Uterus (tissue), 2 donors: ENCODE measurements around the gene SSBP3.

Source experiments
- CTCF ChIP-seq, 4 experiments: fragments of 200-600 bp in 2 of 4; fragments of 450-650 bp in 2 of 4; sonication (generic) in 2 of 4; IDR thresholded peaks; one replicate each; pipeline ENCODE4 v1.5.1; 2016 to 2019; ENCODE audit warnings: antibody characterized with exemption in 4 of 4, mild to moderate bottlenecking in 2 of 4, moderate library complexity in 1 of 4
- POLR2A ChIP-seq, 2 donors: fragments of 450-650 bp; IDR thresholded peaks; one replicate each; pipeline ENCODE4 v1.6.1; 2016; ENCODE audit warnings: antibody characterized with exemption in 2 of 2, mild to moderate bottlenecking in 1 of 2, moderate library complexity in 1 of 2

GRCh38 chr1:54356680-54357147 lies 49.5 kb downstream of the SSBP3 start:
- TF ChIP-seq CTCF (IDR thresholded peaks at IDR 0.05) (no peak), POLR2A (IDR thresholded peaks at IDR 0.05) (no peak)
